Measurements from ENCODE around the gene C1QTNF3.

GRCh38 chr5:34005681-34006080 lies 37.3 kb downstream of the C1QTNF3 start:
- TF ChIP-seq CTCF (IDR thresholded peaks at IDR 0.05) (no peak), EZH2 (IDR thresholded peaks at IDR 0.05; ENCODE audit: borderline replicate concordance, insufficient read depth, low read depth, low read length, poor library complexity, severe bottlenecking) (no peak)
